AG04450 (cell line): ENCODE data around the gene TTC6. TPM values are rescaled to one million over a fixed set of nuclear protein-coding genes. Genes with fewer than 3 reads are reported as not detected.

Experiments used
- CTCF ChIA-PET: fragments of 300-600, 350-600 bp; formaldehyde crosslinking; extraction: SDS; loops from one replicate; lab custom pipeline; 2022; ENCODE audit warnings: antibody characterized with exemption, inconsistent platforms; lab: Charles Lee
- POLR2A ChIA-PET: fragments of 350-600 bp; formaldehyde crosslinking; extraction: SDS; loops from one replicate; lab custom pipeline; 2021; ENCODE audit warnings: antibody characterized with exemption, inconsistent platforms; lab: Yijun Ruan, JAX
- DNase-seq: peaks from one replicate; pipeline ENCODE4 v3.0.0-alpha.2; 2011; ENCODE audit warnings: low read depth, low spot score
- H3K27ac ChIP-seq: one replicate; pipeline ENCODE4 v1.5.1; 2012; ENCODE audit warnings: low read depth, low read length, control low read depth
- H3K27me3 ChIP-seq: one replicate; pipeline ENCODE4 v1.6.0; 2012; ENCODE audit warnings: low read length; ENCODE audit not compliant: control insufficient read depth, insufficient read depth
- H3K4me3 ChIP-seq: 2 replicates; pipeline ENCODE4 v1.5.1; 2011; ENCODE audit warnings: mild to moderate bottlenecking, low read depth, low read length, control low read depth
- H3K9me3 ChIP-seq: 2 replicates; pipeline ENCODE4 v1.5.1; 2012; ENCODE audit warnings: low read length; ENCODE audit not compliant: control insufficient read depth, insufficient read depth
- polyA plus RNA-seq: library from polyadenylated mRNA; depleted of rRNA; stranded (reverse); fragments of >200 nt; gene quantifications from 2 replicates; pipeline ENCODE4 v1.2.3, GENCODE V29; 2011
- TF ChIP-seq, protein P1 (sequence below): IDR thresholded peaks from 2 replicates; pipeline ENCODE4 v1.5.1; 2011; ENCODE audit warnings: low read depth, low read length, control low read depth, inconsistent platforms

The TTC6 gene
- polyA plus RNA-seq, 1 experiment: not detected

DNA sequence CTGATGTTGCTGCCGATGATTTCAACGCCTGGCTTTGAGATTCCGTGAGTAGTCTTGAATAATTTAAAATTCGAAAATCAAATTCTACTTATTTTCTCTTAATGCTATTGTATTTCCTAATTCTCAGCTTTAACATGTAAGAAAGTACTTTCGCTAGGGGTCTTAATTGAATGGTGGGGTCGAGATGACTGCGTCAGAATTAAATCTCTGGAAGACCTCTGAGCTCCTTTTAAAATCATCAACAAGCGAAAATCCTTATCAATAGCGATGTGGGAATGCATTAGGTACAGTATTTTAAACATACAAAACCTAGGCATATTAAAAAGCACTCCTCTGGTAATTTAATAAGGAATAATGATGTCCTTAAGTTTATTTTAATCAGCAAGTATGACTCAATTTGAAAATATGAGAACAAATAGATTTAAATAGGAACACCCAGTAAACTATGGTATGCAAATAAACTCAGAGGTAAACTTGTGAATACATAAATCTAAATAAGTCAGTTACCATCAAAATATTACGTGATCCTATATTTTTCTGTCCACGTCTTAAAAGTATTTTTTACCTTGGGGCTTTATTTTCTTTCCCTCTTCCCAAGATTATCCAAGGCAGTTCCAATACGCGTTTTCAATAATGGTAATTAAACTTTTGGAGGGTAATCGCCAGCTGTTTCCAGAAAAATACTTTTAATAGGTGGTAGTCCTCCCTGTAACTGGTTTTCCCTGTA, 1.8 kb upstream of the TTC6 start:
- Histone ChIP-seq H3K9me3 (peaks cover 18% of the 10 kb centered on the region; the same call in 1 of the 2 replicates), H3K4me3 (no peak overlapping the region), H3K27me3 (peaks cover 77% of the 10 kb centered on the region), H3K27ac (no peak overlapping the region)
- CTCF ChIA-PET: interaction anchor here (0.5 to 2.6 kb wide), 22 partner anchors 8 to 362 kb away, joined by 3 to 48 read pairs (median 4); no protein-coding TSS in a partner anchor
- no peak for DNase-seq
- POLR2A ChIA-PET: no interaction called here
- TF ChIP-seq, protein P1, sequence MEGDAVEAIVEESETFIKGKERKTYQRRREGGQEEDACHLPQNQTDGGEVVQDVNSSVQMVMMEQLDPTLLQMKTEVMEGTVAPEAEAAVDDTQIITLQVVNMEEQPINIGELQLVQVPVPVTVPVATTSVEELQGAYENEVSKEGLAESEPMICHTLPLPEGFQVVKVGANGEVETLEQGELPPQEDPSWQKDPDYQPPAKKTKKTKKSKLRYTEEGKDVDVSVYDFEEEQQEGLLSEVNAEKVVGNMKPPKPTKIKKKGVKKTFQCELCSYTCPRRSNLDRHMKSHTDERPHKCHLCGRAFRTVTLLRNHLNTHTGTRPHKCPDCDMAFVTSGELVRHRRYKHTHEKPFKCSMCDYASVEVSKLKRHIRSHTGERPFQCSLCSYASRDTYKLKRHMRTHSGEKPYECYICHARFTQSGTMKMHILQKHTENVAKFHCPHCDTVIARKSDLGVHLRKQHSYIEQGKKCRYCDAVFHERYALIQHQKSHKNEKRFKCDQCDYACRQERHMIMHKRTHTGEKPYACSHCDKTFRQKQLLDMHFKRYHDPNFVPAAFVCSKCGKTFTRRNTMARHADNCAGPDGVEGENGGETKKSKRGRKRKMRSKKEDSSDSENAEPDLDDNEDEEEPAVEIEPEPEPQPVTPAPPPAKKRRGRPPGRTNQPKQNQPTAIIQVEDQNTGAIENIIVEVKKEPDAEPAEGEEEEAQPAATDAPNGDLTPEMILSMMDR: no peak

DNA sequence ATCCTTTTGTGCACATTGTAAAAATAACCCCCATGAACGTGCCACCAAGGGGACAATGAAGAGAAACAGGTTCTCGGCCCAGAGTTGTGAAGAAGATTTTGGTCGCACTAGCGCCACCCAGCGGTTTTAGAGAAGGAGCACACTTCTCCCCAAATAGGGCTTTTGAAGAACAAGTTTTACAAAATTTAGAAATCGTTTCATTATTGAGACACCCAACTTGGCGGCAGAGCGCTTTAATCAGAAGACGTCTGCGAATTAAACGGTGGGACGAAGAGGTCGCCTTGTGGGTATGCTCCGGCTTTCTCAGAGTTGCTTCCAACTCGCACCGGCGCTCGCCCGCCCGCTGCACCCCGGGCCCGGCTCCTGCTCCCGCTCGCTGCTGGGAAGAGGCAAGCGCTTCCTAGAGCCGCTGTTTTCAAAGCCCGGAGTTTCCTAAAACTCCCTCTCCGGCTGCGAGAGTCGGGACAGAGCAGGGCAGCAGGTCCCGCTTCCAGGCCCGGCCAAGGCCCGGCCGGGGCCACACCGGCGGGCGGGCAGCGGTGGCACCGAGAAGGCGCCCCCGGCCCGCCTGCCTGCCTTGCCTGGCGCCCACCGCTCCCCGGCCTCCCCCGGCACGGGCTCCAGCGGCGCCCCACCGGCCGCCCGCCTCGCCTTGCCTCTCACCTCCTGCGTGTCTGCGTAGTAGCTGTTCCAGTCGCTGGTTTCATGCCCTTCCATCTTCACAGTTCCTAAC, 1.0 kb upstream of the TTC6 start:
- peaks cover 25% of the 10 kb centered on the region; the same call in 1 of the 2 replicates for H3K9me3 ChIP-seq
- ChIA-PET CTCF (interaction anchor here (0.5 to 3.9 kb wide), 16 partner anchors 18 to 363 kb away, joined by 3 to 48 read pairs (median 4); no protein-coding TSS in a partner anchor), POLR2A (no interaction called here)
- no peak overlapping the region for H3K27ac ChIP-seq
- H3K4me3 ChIP-seq: peak overlapping the region; percentile 61
- peaks cover 77% of the 10 kb centered on the region for H3K27me3 ChIP-seq
- TF ChIP-seq, protein P1: peak; percentile 86
- peak; percentile 32 for DNase-seq

DNA sequence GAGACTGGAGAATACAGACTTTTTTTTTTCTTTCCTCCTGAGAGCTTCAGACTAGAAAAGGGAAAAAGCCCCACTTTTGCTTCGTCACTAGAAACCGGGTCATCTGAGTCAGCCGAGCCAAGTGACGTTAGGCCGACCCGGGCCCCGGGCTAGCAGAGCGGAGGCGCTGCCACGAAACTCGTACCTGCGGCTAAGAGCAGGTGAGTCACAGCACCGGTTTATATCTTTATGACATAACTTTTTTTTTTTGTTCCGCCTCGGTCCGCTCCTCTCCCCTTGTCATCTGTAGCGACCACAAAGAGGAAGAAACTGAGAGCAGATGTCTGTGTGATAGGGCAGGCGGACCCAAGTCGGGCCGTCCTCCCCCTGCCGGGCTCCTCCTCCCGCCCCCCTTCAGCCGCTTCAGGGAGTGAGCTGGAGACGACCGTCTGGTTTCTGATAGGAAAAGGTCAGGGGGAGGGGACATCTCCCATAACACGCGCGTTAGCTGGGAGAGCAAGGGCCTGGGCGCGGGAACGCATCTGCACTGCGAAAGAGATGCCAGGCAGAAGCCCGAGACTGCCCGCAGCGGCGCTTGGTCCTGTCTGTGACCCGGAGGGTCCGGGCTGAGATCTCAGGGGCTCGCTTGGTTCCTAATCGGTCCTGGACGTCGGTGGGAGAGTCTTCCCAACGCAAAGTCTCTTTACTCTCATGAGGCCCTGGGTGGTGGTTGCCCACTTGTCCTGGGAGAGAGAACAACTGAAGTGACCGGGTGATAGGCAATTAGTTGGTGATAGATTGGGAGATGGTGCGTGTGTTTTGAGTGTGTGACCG, 586 bp downstream of the TTC6 start:
- H3K4me3 ChIP-seq: peak overlapping the region; percentile 22
- ChIA-PET CTCF (interaction anchor here (1.1 to 3.9 kb wide), 3 partner anchors 338 to 365 kb away, joined by 4 to 25 read pairs (median 16); no protein-coding TSS in a partner anchor), POLR2A (no interaction called here)
- peaks cover 83% of the 10 kb centered on the region for H3K27me3 ChIP-seq
- no peak for DNase-seq
- H3K27ac ChIP-seq: no peak overlapping the region
- TF ChIP-seq, protein P1: no peak
- H3K9me3 ChIP-seq: peaks cover 27% of the 10 kb centered on the region; the same call in 1 of the 2 replicates

DNA sequence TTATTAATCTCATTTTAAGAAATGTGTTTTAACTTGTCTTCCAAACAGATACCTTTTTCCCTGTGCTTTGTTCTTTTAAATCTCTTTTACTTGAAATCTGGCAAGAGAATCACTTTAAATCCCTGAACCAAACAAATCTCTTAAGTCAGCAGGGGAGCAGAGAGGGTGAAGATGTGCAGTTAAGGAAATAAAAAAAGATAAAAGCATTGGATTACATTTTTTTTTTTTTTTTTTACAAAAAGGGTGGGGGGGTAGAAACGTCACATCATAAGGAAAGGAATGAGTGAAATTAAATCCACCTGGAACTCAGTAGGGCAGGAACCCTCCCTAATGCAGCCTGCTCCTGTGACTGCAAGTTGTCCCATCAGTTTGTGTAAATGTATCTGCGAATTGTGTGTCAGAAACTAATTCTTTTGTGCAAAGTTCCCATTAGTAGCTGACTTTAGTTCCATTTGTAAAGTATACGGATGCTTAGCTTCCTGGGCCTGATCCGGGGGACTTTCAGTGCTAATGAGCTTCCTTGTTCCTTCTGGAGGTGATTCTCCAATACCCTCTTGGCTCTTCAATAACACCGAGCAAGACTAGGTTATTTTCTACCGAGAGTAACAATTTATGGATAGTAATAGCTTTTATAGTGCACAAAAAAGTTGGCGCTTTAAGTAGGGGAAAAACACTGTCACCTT, 1.5 kb downstream of the TTC6 start:
- no peak for DNase-seq
- ChIA-PET POLR2A (no interaction called here), CTCF (interaction anchor here (0.7 to 3.9 kb wide), 16 partner anchors 7 to 400 kb away, joined by 3 to 25 read pairs (median 5); no protein-coding TSS in a partner anchor)
- Histone ChIP-seq H3K4me3 (no peak overlapping the region), H3K9me3 (peaks cover 23% of the 10 kb centered on the region), H3K27me3 (peaks cover 83% of the 10 kb centered on the region), H3K27ac (no peak overlapping the region)
- TF ChIP-seq, protein P1: no peak
